Heart right ventricle (tissue), 16 donors: ENCODE results near the gene TTBK1. TPM values are rescaled to one million over a fixed set of nuclear protein-coding genes. Genes with fewer than 3 reads are reported as not detected.

Experiments used
- ATAC-seq, 8 donors: fragments of 200-7000 bp; cut with Tn5 transposase; one replicate each; pipeline ENCODE4 v1.9.1; 2020; ENCODE audit warnings: mild to moderate bottlenecking in 8 of 8, moderate library complexity in 8 of 8, moderate number of reproducible peaks in 1 of 8
- DNase-seq, 2 donors: peaks; one replicate each; pipeline ENCODE4 v3.0.0-alpha.2; 2020
- H3K27ac ChIP-seq, 10 donors: fragments of 200-600 bp; sonication (generic) in 2 of 10; one replicate each; pipeline versions ENCODE4 v1.5.0 to v1.8.0; 2020 to 2022; ENCODE audit warnings: mild to moderate bottlenecking in 3 of 10
- H3K27me3 ChIP-seq, 7 donors: fragments of 200-600 bp; one replicate each; pipeline ENCODE4 v1.8.0; 2021 to 2022; ENCODE audit warnings: mild to moderate bottlenecking in 2 of 7
- H3K36me3 ChIP-seq, 9 donors: fragments of 200-600 bp; sonication (generic) in 1 of 9; one replicate each; pipeline versions ENCODE4 v1.5.0 to v1.8.0; 2020 to 2022; ENCODE audit warnings: mild to moderate bottlenecking in 2 of 9
- H3K4me1 ChIP-seq, 9 donors: fragments of 200-600 bp; sonication (generic) in 1 of 9; one replicate each; pipeline versions ENCODE4 v1.5.0 to v1.8.0; 2020 to 2022; ENCODE audit warnings: mild to moderate bottlenecking in 4 of 9
- H3K4me3 ChIP-seq, 10 donors: fragments of 200-600 bp; sonication (generic) in 2 of 10; one replicate each; pipeline versions ENCODE4 v1.5.0 to v1.8.0; 2020 to 2022; ENCODE audit warnings: mild to moderate bottlenecking in 7 of 10, moderate library complexity in 2 of 10
- H3K9me3 ChIP-seq, 11 donors: fragments of 200-600 bp in 10 of 11; sonication (generic) in 2 of 11; one replicate each; pipeline versions ENCODE4 v1.5.0 to v1.8.0; 2013 to 2022; ENCODE audit warnings: mild to moderate bottlenecking in 2 of 11, control low read depth in 1 of 11, moderate library complexity in 1 of 11
- WGBS, 2 donors: extraction: QIAGEN DNeasy Blood & Tissue Kit; methylation state at CpG; one replicate each; pipeline ENCODE4 v1.1.7; 2013; ENCODE audit warnings: inconsistent platforms in 1 of 2; 5-methylcytosine and 5-hydroxymethylcytosine counted together
- intact Hi-C, 10 donors: fragments of 100-400 bp; cut with DNase I; formaldehyde crosslinking; loops; one replicate each; pipeline versions ENCODE4 v1.11.1 to v1.14.2; 2022
- polyA plus RNA-seq, 2 donors: library from polyadenylated mRNA; stranded (reverse); fragments of 200-250 nt; gene quantifications; one replicate each; pipeline ENCODE4 v1.2.3, GENCODE V29; 2013
- total RNA-seq, 10 donors: library from RNA; stranded (reverse); fragmentation: NEBNext Ultra II Directional in 3 of 10; extraction: Animal tissue kit (Norgen Biotek cat#: 25700) in 3 of 10; gene quantifications; one replicate each; pipeline versions ENCODE4 v1.2.1 to v1.2.4, GENCODE V29; 2021 to 2023
- TF ChIP-seq, protein P1 (sequence below), 9 donors: fragments of 200-600 bp; sonication (generic) in 2 of 9; IDR thresholded peaks; one replicate each; pipeline versions ENCODE4 v1.5.0 to v1.8.0; 2021 to 2022; ENCODE audit warnings: antibody characterized with exemption in 9 of 9, mild to moderate bottlenecking in 5 of 9, moderate library complexity in 1 of 9
- donor health status: Arrhythmogenic right ventricular cardiomyopathy.
- donor health status: ischemic (EF 13 %, LVEDD 7.1; RV severe dilation, severe dysfunction).
- donor health status: healthy with polysubstance abuse.
- donor health status: DM: no; HTN: yes; CAD: no.
- donor health status: DM: no; HTN: no; CAD: no.
- donor health status: ischemic (EF 25% LVEDD 6.9; RV normal size, moderate dysfunction).
- donor health status: ischemic (EF 25% LVEDD 5.7; RV mildly dilated, moderate dysfunction).
- donor health status: healthy.
- donor health status: DM: yes; HTN: yes; CAD: no.
- donor health status: Ischemic cardiomyopathy.
- donor health status: ischemic (EF 35%, LVEDD 5.7; RV mildly dilated, moderate dysfunction).
- donor health status: nonischemic (EF 11% LVEDD 7.7; RV severe dilation, severe dysfunction).
- donor health status: DM: yes; HTN: yes; CAD: no.
- donor health status: PGD.
- donor health status: ischemic (EF 29% LVEDD 5.4; RV normal size, mild dysfunction).
- donor health status: nonischemic (EF 23%, LVEDD 6.1; RV moderate dilation, normal function).

Gene TTBK1
- total and polyA plus RNA-seq, 12 donors: 0.04 to 0.69 (median 0.29) TPM

DNA sequence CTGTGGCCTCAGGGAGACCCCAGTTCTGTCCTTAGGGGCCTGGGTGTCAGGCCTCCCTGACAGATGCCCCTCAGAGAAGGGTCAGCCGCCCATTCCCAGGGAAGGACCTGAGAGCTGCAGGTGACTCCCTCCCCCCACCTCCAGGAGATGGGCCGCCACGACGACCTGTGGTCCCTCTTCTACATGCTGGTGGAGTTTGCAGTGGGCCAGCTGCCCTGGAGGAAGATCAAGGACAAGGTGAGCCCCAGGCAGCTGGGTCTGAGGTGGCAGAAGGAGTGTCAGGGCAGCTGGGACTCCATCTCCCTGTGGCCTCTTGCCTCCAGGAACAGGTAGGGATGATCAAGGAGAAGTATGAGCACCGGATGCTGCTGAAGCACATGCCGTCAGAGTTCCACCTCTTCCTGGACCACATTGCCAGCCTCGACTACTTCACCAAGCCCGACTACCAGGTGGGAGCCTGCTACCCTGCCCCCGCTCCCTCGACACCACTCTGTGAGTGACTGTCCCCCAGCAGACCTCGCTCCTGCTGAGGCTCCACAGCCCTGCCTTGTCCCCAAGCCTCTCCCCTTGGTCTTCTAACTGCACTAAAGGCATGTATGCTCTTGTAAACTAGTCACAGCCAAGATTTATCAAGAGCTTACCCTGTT is 12.2 kb downstream of the TTBK1 start:
- ATAC-seq: no peak
- WGBS, 2 donors: 77 to 79% methylated on average over 11 of the region's 11 CpGs
- TF ChIP-seq, protein P1, sequence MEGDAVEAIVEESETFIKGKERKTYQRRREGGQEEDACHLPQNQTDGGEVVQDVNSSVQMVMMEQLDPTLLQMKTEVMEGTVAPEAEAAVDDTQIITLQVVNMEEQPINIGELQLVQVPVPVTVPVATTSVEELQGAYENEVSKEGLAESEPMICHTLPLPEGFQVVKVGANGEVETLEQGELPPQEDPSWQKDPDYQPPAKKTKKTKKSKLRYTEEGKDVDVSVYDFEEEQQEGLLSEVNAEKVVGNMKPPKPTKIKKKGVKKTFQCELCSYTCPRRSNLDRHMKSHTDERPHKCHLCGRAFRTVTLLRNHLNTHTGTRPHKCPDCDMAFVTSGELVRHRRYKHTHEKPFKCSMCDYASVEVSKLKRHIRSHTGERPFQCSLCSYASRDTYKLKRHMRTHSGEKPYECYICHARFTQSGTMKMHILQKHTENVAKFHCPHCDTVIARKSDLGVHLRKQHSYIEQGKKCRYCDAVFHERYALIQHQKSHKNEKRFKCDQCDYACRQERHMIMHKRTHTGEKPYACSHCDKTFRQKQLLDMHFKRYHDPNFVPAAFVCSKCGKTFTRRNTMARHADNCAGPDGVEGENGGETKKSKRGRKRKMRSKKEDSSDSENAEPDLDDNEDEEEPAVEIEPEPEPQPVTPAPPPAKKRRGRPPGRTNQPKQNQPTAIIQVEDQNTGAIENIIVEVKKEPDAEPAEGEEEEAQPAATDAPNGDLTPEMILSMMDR (IDR thresholded peaks at IDR 0.05): no peak
- no peaks in the 10 kb centered on the region for H3K9me3 ChIP-seq
- no peaks in the 10 kb centered on the region for H3K36me3 ChIP-seq
- no peak for DNase-seq
- H3K27me3 ChIP-seq: peaks cover 0 to 29% (median 20%) of the 10 kb centered on the region in 7 donors
- H3K4me3 ChIP-seq: no peak overlapping the region
- no peak overlapping the region for H3K27ac ChIP-seq
- intact Hi-C loops: no loop called here
- peaks cover 0 to 9% (median 0%) of the 10 kb centered on the region in 9 donors for H3K4me1 ChIP-seq

DNA sequence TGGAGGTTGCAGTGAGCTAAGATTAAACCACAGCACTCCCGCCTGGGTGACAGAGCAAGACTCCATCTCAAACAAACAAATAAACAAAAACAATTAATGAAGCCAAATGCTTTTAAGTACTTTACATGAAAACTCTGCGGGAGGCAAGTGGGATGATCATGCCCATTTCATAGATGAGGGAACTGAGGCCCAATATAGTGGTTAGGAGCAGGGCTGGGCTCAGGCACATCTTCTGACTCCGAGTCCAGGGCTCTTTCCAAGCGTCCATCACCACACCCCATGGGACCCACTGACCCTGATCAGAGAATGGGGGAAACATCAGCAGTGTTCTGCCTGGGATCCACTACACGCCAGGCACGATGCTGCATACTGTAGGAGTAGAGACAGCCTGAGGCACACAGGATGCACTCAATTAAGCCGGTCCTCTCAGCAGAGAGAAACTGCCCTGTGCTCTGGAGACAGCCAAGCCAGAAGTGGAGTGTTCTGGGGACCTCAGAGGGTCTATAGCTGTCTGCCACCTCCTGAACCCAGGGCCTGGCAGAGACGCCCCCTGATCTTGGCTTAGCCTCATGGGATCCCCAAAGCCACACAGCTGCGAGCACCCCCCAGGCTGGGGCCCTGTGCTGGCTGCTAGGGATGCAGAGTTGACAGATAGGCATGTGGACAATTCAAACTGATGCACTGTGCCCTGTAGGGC is 13.5 kb downstream of the TTBK1 start:
- intact Hi-C loops: no loop called here
- TF ChIP-seq, protein P1 (IDR thresholded peaks at IDR 0.05): no peak
- peaks cover 0 to 9% (median 0%) of the 10 kb centered on the region in 9 donors for H3K4me1 ChIP-seq
- no peaks in the 10 kb centered on the region for H3K36me3 ChIP-seq
- no peak overlapping the region for H3K27ac ChIP-seq
- WGBS, 2 donors: 85% methylated on average over 9 of the region's 9 CpGs
- no peaks in the 10 kb centered on the region for H3K9me3 ChIP-seq
- ATAC-seq (no peak), DNase-seq (no peak)
- H3K27me3 ChIP-seq: peaks cover 0 to 16% (median 11%) of the 10 kb centered on the region in 7 donors
- H3K4me3 ChIP-seq: no peak overlapping the region

DNA sequence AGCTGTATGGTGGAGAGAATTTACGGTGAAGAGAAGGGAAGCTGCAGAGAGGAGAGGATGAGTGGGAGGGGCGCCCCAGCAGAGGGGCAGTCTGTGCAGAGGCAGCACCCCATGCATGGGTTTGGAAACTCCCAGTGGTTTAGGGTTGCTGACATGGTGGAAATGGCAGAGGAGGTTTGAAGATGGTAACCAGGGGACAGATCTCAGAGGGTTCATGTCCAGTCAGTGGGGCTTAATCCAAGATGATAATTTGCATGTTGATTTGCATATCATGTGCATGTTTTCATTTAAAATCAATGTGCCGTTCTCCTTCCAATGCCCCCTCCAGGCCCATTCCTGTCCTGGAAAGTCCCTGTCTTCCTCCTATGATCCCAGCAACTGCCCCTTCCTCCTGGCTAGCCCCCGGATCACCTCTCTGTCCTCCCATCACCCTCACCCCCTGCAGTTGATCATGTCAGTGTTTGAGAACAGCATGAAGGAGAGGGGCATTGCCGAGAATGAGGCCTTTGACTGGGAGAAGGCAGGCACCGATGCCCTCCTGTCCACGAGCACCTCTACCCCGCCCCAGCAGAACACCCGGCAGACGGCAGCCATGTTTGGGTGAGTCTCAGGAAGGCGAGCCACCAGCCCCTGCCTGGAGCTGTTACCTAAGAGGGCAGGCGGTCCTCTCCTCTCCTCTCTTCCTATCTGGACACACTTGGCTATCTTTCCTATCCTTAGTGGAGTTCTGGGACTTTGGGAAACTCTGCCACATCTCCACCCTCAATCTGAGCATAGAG is 14.3 kb downstream of the TTBK1 start:
- Histone ChIP-seq H3K27me3 (peaks cover 0 to 14% (median 9%) of the 10 kb centered on the region in 7 donors), H3K4me1 (peaks cover 0 to 9% (median 0%) of the 10 kb centered on the region in 9 donors), H3K27ac (no peak overlapping the region), H3K9me3 (no peaks in the 10 kb centered on the region), H3K36me3 (no peaks in the 10 kb centered on the region), H3K4me3 (no peak overlapping the region)
- 81 to 82% methylated on average over 12 of the region's 12 CpGs for WGBS, 2 donors
- DNase-seq (no peak), ATAC-seq (no peak)
- intact Hi-C loops: no loop called here
- TF ChIP-seq, protein P1 (IDR thresholded peaks at IDR 0.05): no peak

DNA sequence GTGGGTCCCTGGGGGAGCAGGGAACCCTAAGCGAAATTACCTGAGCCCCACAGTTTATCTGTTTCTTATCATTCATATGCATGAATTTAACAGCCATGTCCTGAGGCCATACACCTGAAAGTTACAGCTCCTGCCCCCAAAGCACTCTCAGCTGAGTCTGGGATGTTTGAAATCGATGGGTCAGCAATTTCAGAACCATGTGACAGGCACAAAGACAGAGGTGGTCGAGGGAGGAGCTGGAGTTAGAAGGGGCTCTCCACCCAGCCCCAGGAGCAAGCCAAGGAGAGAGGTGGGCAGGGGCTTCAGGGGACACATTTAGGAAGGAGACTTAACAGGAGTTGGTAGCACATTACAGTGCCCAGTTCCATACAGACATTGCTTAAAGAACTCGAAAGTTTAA is 14.9 kb downstream of the TTBK1 start:
- H3K36me3 ChIP-seq: no peaks in the 10 kb centered on the region
- intact Hi-C loops: no loop called here

More for the DNA sequence above, 14.9 kb downstream of the TTBK1 start:
- Histone ChIP-seq H3K27me3 (peaks cover 0 to 9% (median 3%) of the 10 kb centered on the region in 7 donors), H3K4me1 (peaks cover 0 to 9% (median 0%) of the 10 kb centered on the region in 9 donors), H3K4me3 (no peak overlapping the region), H3K9me3 (no peaks in the 10 kb centered on the region), H3K27ac (no peak overlapping the region)
- 71 to 78% methylated on average over 4 of the region's 4 CpGs for WGBS, 2 donors
- DNase-seq (no peak), ATAC-seq (no peak)
- TF ChIP-seq, protein P1 (IDR thresholded peaks at IDR 0.05): no peak
